GM23338 (cell line): ENCODE data around the gene AP4M1. TPM values are rescaled to one million over a fixed set of nuclear protein-coding genes. Genes with fewer than 3 reads are reported as not detected.
A peak's percentile ranks its signal among the peaks of the same experiment; 100 is the strongest.

ENCODE experiments used
- ATAC-seq: fragments of 200-7000 bp; cut with Tn5 transposase; 3 replicates; pipeline ENCODE4 v1.9.1; 2020
- DNase-seq: peaks from one replicate; pipeline ENCODE4 v3.0.0-alpha.2; 2015; ENCODE audit warnings: low spot score
- H2AFZ ChIP-seq: fragments of 200-600 bp; sonication (generic); 2 replicates; pipeline ENCODE4 v1.8.0; 2016; ENCODE audit warnings: antibody characterized with exemption, mild to moderate bottlenecking, moderate library complexity
- H3F3A ChIP-seq: fragments of 200-600 bp; sonication (generic); replicated peaks from 2 replicates; pipeline ENCODE4 v1.8.0; 2017; ENCODE audit warnings: antibody characterized with exemption, mixed run types, low read depth
- H3K27ac ChIP-seq: fragments of 200-600 bp; sonication (generic); 2 replicates; pipeline ENCODE4 v1.6.1; 2016; ENCODE audit warnings: low read depth
- H3K27me3 ChIP-seq: fragments of 200-600 bp; sonication (generic); 2 replicates; pipeline ENCODE4 v1.8.0; 2016; ENCODE audit warnings: mild to moderate bottlenecking, mixed run types, moderate library complexity; ENCODE audit not compliant: insufficient read depth
- H3K36me3 ChIP-seq: fragments of 200-600 bp; sonication (generic); 2 replicates; pipeline ENCODE4 v1.8.0; 2016; ENCODE audit warnings: mild to moderate bottlenecking; ENCODE audit not compliant: insufficient read depth
- H3K4me1 ChIP-seq: fragments of 200-600 bp; sonication (generic); 2 replicates; pipeline ENCODE4 v1.8.0; 2016; ENCODE audit warnings: mild to moderate bottlenecking, moderate library complexity; ENCODE audit not compliant: insufficient read depth
- H3K4me2 ChIP-seq: fragments of 200-600 bp; sonication (generic); 2 replicates; pipeline ENCODE4 v1.7.1; 2017; ENCODE audit warnings: mixed run types
- H3K4me3 ChIP-seq: fragments of 200-600 bp; sonication (generic); 2 replicates; pipeline ENCODE4 v1.6.1; 2016; ENCODE audit warnings: mixed run types
- H3K79me2 ChIP-seq: fragments of 200-600 bp; sonication (generic); replicated peaks from 2 replicates; pipeline ENCODE4 v1.8.0; 2017; ENCODE audit warnings: mild to moderate bottlenecking; ENCODE audit not compliant: insufficient read depth
- H3K9me2 ChIP-seq: fragments of 200-600 bp; sonication (generic); 2 replicates; pipeline ENCODE4 v1.8.0; 2017; ENCODE audit not compliant: insufficient read depth
- H4K20me1 ChIP-seq: fragments of 200-600 bp; sonication (generic); replicated peaks from 2 replicates; pipeline ENCODE4 v1.8.0; 2017; ENCODE audit warnings: mild to moderate bottlenecking; ENCODE audit not compliant: insufficient read depth
- H3K27ac Mint-ChIP-seq: 2 replicates; pipeline ENCODE4 v1.8.0; 2020; ENCODE audit warnings: inconsistent platforms, mild to moderate bottlenecking, moderate library complexity, mixed read lengths
- H3K27me3 Mint-ChIP-seq: 3 replicates; pipeline ENCODE4 v1.8.0; 2022; ENCODE audit warnings: low read depth, mild to moderate bottlenecking, moderate library complexity, mixed read lengths, inconsistent platforms; ENCODE audit not compliant: insufficient read depth, poor library complexity
- H3K36me3 Mint-ChIP-seq: 3 replicates; pipeline ENCODE4 v1.8.0; 2021; ENCODE audit warnings: low read depth, mild to moderate bottlenecking, inconsistent platforms, moderate library complexity, mixed read lengths
- H3K4me1 Mint-ChIP-seq: 3 replicates; pipeline ENCODE4 v1.8.0; 2020; ENCODE audit warnings: mild to moderate bottlenecking, inconsistent platforms, mixed read lengths
- H3K4me3 Mint-ChIP-seq: 3 replicates; pipeline ENCODE4 v1.8.0; 2021; ENCODE audit warnings: moderate library complexity, mild to moderate bottlenecking, inconsistent platforms, mixed read lengths
- H3K9me3 Mint-ChIP-seq: 3 replicates; pipeline ENCODE4 v1.8.0; 2020; ENCODE audit warnings: moderate library complexity, mild to moderate bottlenecking, inconsistent platforms, mixed read lengths
- CTCF ChIP-seq, 2 experiments: fragments of 200-600 bp in 1 of 2; sonication (generic) in 1 of 2; conservative IDR thresholded peaks; 2 replicates each; pipeline versions ENCODE4 v1.5.1 to v1.6.1; 2016 to 2017; ENCODE audit warnings: antibody characterized with exemption in 2 of 2, low read depth in 2 of 2, mild to moderate bottlenecking in 2 of 2, moderate library complexity in 1 of 2
- ETS1 ChIP-seq: IDR thresholded peaks from 2 replicates; pipeline ENCODE4 v1.6.1; 2016; ENCODE audit warnings: antibody characterized with exemption
- EZH2 ChIP-seq: fragments of 200-600 bp; sonication (generic); IDR thresholded peaks from one replicate; pipeline ENCODE4 v1.8.0; 2017; ENCODE audit warnings: antibody characterized with exemption, mild to moderate bottlenecking, low read depth; ENCODE audit not compliant: unreplicated experiment
- EZH2phosphoT487 ChIP-seq: fragments of 200-600 bp; sonication (generic); IDR thresholded peaks from one replicate; pipeline ENCODE4 v1.8.1; 2018; ENCODE audit warnings: antibody characterized with exemption; ENCODE audit not compliant: unreplicated experiment
- JUNB ChIP-seq: IDR thresholded peaks from one replicate; pipeline ENCODE4 v1.6.1; 2016; ENCODE audit warnings: antibody characterized with exemption; ENCODE audit not compliant: unreplicated experiment
- NANOG ChIP-seq: IDR thresholded peaks from 2 replicates; pipeline ENCODE4 v1.6.1; 2016; ENCODE audit warnings: antibody characterized with exemption, borderline replicate concordance
- POLR2AphosphoS5 ChIP-seq: IDR thresholded peaks from 2 replicates; pipeline ENCODE4 v1.6.1; 2016; ENCODE audit warnings: antibody characterized with exemption, low read depth
- REST ChIP-seq: IDR thresholded peaks from one replicate; pipeline ENCODE4 v1.6.1; 2018; ENCODE audit warnings: antibody characterized with exemption; ENCODE audit not compliant: unreplicated experiment
- STAT1 ChIP-seq: IDR thresholded peaks from one replicate; pipeline ENCODE4 v1.6.1; 2016; ENCODE audit warnings: antibody characterized with exemption; ENCODE audit not compliant: unreplicated experiment
- ZNF114 ChIP-seq: fragments of 250-450 bp; sonication (Bioruptor Pico); IDR thresholded peaks from 2 replicates; pipeline ENCODE4 v1.5.0; 2020; ENCODE audit warnings: mild to moderate bottlenecking, moderate library complexity
- ZNF462 ChIP-seq: fragments of 250-450 bp; sonication (Bioruptor Pico); IDR thresholded peaks from 2 replicates; pipeline ENCODE4 v1.5.0; 2020; ENCODE audit warnings: mild to moderate bottlenecking, moderate library complexity
- polyA plus RNA-seq: library from polyadenylated mRNA; unstranded; fragments of >200 nt; fragmentation: Nextera tagmentation; extraction: Ambion mirVana; gene quantifications from 2 replicates; pipeline ENCODE4 v1.2.1, GENCODE V29; 2016
- total RNA-seq: library from RNA; depleted of rRNA; stranded (reverse); fragments of >200 nt; shearing (Covaris generic); gene quantifications from 2 replicates; pipeline ENCODE4 v1.2.3, GENCODE V29; 2014

AP4M1 gene
- total and polyA plus RNA-seq, 2 experiments from 2014 or later = 9.5 to 13.3 TPM

GRCh38 chr7:100127866-100128636 lies 26.6 kb downstream of the AP4M1 start (continued):
- TF ChIP-seq ZNF462 (CRISPR knock-in tag) (no peak), ZNF114 (no peak), POLR2AphosphoS5 (no peak), STAT1 (no peak), NANOG (no peak)

- TF ChIP-seq EZH2 (no peak), ETS1 (no peak), NANOG (no peak), CTCF (conservative IDR thresholded peaks at IDR 0.05; ENCODE audit: low read depth in 2 of 2) (no peak), EZH2phosphoT487 (no peak), REST (no peak), ZNF114 (no peak), JUNB (no peak)
- H3K27me3 Mint-ChIP-seq = peaks cover 21% of the 10 kb centered on the region
- ATAC-seq (no peak), DNase-seq (no peak)
- Histone ChIP-seq H3K36me3 (no peaks in the 10 kb centered on the region), H3F3A (peaks cover 21% of the 10 kb centered on the region), H3K4me2 (peak overlapping the region; percentile 96; the same call in 1 of the 2 replicates), H3K27me3 (peaks cover 21% of the 10 kb centered on the region), H3K79me2 (peaks cover 5% of the 10 kb centered on the region), H4K20me1 (no peaks in the 10 kb centered on the region), H3K9me2 (no peaks in the 10 kb centered on the region), H3K27ac (no peak overlapping the region), H3K4me3 (no peak overlapping the region), H3K4me1 (peaks cover 4% of the 10 kb centered on the region; the same call in 1 of the 2 replicates), H2AFZ (no peak overlapping the region)
- H3K27ac Mint-ChIP-seq = no peak overlapping the region
- H3K4me3 Mint-ChIP-seq = peak overlapping the region; percentile 77; the same call in 2 of the 3 replicates
- H3K9me3 Mint-ChIP-seq = no peaks in the 10 kb centered on the region
- peaks cover 11% of the 10 kb centered on the region for H3K4me1 Mint-ChIP-seq
- peaks cover 6% of the 10 kb centered on the region; the same call in 1 of the 3 replicates for H3K36me3 Mint-ChIP-seq
Observed at GRCh38 chr7:100128637-100128963, 27.2 kb downstream of the AP4M1 start.
